KBM-7 (cell line): Measurements from ENCODE around the gene ESYT3.
"Not testable (repeated sequence)": the region's sequence is repeated elsewhere in the genome, so short reads cannot be mapped to it uniquely, and the experiment has no call there.

ENCODE experiments used
- DNase-seq: peaks from one replicate; pipeline ENCODE4 v3.0.0-alpha.2; 2015
- in situ Hi-C: fragments of 300-500 bp; cut with MboI; formaldehyde crosslinking; loops from 2 replicates; pipeline ENCODE4 v1.14.3; 2020; ENCODE audit warnings: low sequenced_read_pairs, low pct_unique_long_range_greater_than_20kb, mixed read lengths

The ESYT3 gene

DNA sequence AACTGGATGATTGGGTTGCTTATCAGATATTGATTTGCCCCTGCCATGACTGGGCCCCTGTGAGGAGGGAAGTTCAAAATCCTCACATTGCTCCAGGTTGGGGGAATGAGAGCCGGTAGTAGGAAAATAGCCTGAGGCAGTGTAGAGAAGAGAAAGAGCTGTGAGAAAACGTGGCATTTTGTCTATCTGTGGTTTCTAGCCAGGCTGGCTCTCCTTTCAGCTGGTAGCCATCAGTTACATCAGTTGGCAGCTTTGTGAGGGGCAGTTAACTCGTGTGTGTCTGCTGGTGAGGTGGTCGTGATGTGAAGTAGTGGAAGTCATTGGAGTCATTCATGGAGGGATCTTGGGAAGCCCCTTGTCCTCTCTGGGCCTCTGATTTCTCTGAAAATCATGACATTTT is 5.2 kb downstream of the ESYT3 start:
- DNase-seq: no peak
- in situ Hi-C loops: no loop called here

- peak; percentile 58 for DNase-seq
- in situ Hi-C loops: no loop called here
Measured at GRCh38 chr3:138440121-138440521, 5.7 kb downstream of the ESYT3 start.

GRCh38 chr3:138440596-138440995 is 6.2 kb downstream of the ESYT3 start:
- in situ Hi-C loops: no loop called here
- DNase-seq: no peak

DNA sequence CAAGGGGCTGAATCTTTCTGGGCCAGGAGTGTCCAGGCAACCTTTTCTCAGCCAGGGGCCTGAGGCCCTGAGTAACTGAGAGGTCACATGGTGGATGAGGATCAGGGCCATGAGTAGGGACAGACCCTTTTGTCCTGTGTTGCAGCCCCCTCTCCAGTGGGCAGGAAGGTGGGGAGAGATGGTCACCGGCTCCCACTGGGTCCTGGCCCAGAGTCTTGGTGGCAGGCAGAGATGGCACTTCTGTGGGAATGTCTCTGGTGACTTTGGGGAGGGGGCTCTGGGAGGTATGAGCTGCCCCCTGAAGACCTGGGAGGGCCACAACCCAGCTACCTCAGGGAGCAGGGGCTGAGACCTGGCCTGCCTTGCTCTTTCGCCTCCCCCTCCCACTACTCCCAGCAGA is 6.8 kb downstream of the ESYT3 start:
- no peak for DNase-seq
- in situ Hi-C loops: no loop called here

GRCh38 chr3:138441742-138442141 is 7.3 kb downstream of the ESYT3 start:
- in situ Hi-C loops: no loop called here
- no peak for DNase-seq

GRCh38 chr3:138442433-138442832 is 8.0 kb downstream of the ESYT3 start:
- in situ Hi-C loops: no loop called here
- DNase-seq: peak; percentile 16

DNA sequence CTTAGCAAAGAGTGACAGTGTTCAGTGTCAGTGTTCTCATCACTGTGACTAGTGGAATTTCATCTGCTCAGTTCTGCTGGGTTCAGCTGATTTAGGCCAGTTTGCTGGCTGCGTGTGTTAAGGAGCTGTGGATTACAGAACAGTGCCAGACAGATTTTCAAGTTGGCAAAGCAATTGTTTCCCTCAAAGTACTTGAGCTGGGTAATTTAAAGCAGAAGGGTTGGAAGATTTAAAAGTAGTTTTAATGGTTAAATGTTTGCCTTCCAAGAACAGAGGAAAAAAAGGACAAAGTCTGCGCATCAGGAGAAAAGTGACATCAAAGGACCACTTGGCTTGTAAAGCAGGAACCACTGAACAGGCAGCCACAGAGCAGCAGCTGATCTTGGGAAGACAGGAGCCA is 8.7 kb downstream of the ESYT3 start:
- in situ Hi-C loops: no loop called here
- DNase-seq: no peak

GRCh38 chr3:138443521-138444503 is 9.4 kb downstream of the ESYT3 start:
- DNase-seq: no peak
- in situ Hi-C loops: no loop called here

- in situ Hi-C loops: no loop called here
- DNase-seq: no peak
Measured at GRCh38 chr3:138445236-138445635, 10.8 kb downstream of the ESYT3 start.

- in situ Hi-C loops: no loop called here
Measured at GRCh38 chr3:138445654-138446053, 11.2 kb downstream of the ESYT3 start.

GRCh38 chr3:138448631-138449030 is 14.2 kb downstream of the ESYT3 start:
- no peak for DNase-seq
- in situ Hi-C loops: no loop called here

More at GRCh38 chr3:138445654-138446053, 11.2 kb downstream of the ESYT3 start:
- DNase-seq: no peak

DNA sequence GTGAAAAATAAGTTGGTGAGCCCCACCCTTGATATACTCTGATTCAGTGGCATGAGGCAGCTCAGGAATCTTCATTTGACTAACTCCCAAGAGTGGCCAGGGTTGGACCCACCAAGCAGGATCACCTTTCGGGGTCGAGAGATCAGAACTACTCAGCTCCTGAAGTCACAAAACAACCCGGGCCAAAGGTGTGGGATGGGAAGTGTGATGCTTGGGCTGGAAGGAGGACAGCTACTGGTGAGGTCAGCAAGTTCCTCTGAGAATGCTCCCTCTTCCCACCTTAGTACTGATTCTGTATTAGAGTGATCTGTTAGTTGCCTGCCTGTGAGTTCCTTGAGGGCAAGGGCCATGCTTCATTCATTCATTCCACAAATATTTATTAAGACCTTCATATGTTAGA is 15.1 kb downstream of the ESYT3 start:
- DNase-seq: no peak
- in situ Hi-C loops: no loop called here

DNA sequence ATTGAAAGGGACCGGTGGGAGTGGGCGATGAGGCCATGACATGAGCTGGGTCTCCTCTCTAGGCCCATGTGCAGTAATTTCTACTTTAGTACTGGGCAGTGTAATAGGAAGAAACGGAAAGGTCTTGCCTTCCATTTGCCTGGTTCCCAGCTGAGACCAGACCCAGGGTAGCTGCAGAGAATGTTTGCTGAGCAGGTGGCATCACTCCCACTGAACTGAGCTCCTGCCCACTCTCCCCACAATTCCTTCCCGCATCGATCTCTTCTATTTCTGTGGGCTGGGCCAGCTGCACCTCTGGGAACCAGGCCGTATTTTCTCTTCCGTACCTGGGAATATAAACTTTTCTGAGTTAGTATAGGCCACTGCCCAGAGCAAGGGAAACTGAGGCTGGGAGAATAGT is 15.8 kb downstream of the ESYT3 start:
- DNase-seq: no peak
- in situ Hi-C loops: loop anchor here (25.0 kb wide), 1 partner anchor 487 kb away; the partner anchor contains the start of genes FOXL2 and FOXL2NB

DNA sequence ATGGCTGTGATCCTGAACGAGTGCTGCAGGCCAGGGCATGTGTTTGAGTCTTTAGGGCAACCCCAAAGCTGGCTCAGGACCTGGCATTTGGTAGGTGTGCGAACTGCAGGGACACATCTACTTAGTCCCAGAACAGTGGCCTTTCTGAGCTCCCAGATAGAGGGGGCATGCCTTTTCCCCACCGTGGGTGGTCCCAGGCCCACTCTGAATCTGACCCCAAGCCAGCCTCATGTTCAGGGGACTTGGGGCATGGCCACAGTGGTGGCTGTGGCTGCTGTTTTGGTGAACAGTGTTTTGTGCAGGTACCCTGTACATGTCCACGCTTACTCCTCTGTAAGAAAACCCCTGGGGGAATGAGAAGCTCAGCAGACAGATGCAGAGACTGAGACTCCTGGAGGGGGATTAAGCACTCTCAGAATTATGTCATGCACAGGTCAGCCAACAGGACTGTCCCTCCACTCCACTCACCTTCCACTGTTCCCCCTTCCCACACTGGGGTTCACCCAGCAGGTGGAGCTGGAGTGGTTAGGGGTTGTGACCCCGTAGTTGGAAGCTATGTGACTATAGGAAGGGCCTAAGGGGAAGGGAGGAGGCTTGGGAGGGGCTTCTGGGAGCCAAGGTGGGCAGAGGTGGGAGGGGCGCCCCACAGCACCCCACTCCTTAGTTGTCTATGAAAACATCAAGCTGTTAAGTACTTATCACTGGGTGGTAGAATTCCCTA is 16.4 kb downstream of the ESYT3 start:
- in situ Hi-C loops: loop anchor here (25.0 kb wide), 1 partner anchor 486 kb away; the partner anchor contains the start of genes FOXL2 and FOXL2NB
- DNase-seq: no peak

- no peak for DNase-seq
- in situ Hi-C loops: loop anchor here (25.0 kb wide), 1 partner anchor 486 kb away; the partner anchor contains the start of genes FOXL2 and FOXL2NB
Measured at GRCh38 chr3:138451595-138452162, 17.3 kb downstream of the ESYT3 start.

DNA sequence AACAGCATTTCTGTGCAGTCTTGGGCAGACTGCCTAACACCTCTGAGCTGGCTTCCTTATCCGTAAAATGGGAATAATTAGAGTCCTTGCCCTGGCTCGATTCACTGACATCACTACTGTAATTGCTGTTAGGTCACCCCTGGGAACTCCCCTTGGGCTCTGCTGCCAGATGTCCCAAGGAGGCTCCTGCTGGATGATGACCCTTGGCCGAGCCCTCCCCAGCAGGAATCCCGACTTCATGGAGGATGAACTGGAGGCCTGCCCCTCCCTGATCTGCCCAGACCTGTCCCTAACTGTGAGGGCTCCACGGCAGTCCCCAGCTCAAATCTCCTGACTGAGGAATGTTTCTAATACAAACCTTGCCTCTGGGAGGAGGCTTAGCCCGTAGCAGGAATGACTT is 18.0 kb downstream of the ESYT3 start:
- in situ Hi-C loops: loop anchor here (25.0 kb wide), 1 partner anchor 485 kb away; the partner anchor contains the start of genes FOXL2 and FOXL2NB

GRCh38 chr3:138453940-138454339 is 19.5 kb downstream of the ESYT3 start:
- in situ Hi-C loops: loop anchor here (25.0 kb wide), 1 partner anchor 483 kb away; the partner anchor contains the start of genes FOXL2 and FOXL2NB
- DNase-seq: not testable (repeated sequence)

More for the DNA sequence above, 18.0 kb downstream of the ESYT3 start:
- no peak for DNase-seq

DNA sequence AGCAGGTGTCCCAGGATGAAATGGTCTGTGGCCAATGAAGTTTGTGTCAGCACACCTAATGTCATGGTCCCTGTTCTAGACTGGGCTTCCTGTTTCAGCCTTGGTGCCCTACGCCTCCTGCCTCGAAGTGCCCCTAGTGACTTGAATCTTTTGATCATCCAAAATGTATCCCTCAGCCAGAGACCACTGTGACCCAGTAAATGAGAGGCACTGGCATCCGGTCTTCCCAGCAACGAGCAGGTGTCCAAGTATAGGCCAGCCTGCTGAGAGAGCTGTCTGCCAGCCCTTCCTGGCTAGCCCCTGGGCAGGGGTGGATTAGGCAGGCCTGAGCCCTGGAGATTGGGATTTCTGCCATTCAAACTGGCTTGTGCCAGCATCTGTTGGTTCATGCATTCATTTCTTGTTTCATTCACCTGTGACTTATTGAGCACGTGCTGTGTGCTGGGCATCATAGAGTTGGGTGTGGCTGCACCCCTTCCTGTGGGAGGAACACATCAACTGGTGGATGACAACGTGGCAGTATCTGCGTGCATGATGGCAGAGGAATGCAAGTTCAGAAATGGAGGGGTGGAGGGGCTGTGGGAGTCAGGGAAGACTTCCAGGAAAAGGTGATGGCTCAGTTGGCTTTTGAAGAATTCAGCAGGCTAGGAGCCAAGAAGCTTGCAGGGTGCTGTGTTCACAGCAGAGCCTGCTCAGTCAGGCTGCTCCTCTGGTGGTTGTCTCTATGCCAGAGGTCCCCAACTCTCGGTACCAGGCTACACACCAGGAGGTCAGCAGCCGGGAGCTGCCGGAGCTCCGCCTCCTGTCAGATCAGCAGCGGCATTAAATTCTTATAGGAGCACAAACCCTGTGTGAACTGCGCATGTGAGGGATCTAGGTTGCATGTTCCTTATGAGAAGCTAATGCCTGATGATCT is 21.6 kb downstream of the ESYT3 start:
- in situ Hi-C loops: loop anchor here (25.0 kb wide), 1 partner anchor 481 kb away; the partner anchor contains the start of genes FOXL2 and FOXL2NB
- DNase-seq: no peak
